HepG2 (cell line): ENCODE measurements around the gene ZMIZ2. TPM values are rescaled to one million over a fixed set of nuclear protein-coding genes. Genes with fewer than 3 reads are reported as not detected.

Source experiments
- AGO1 ChIP-seq: fragments of 200-400 bp; formaldehyde crosslinking; IDR thresholded peaks from 2 replicates; pipeline ENCODE4 v1.6.1; 2017; ENCODE audit warnings: mild to moderate bottlenecking, low read depth, low read length, moderate library complexity; ENCODE audit not compliant: poor library complexity, severe bottlenecking
- GTF3A ChIP-seq: sonication (generic); formaldehyde crosslinking; conservative IDR thresholded peaks from 2 replicates; pipeline ENCODE4 v1.4.0; 2020; ENCODE audit warnings: mild to moderate bottlenecking, missing genetic modification reagents
- HOXA3 ChIP-seq: sonication (generic); formaldehyde crosslinking; IDR thresholded peaks from 2 replicates; pipeline ENCODE4 v1.5.0; 2020; ENCODE audit warnings: missing genetic modification reagents
- MIER2 ChIP-seq: IDR thresholded peaks from 2 replicates; pipeline ENCODE4 v1.6.1; 2016; ENCODE audit warnings: missing biosample characterization, missing genetic modification reagents
- NONO ChIP-seq, 2 experiments: fragments of 450-650 bp in 1 of 2; sonication (generic) in 1 of 2; formaldehyde crosslinking in 1 of 2; IDR thresholded peaks in 1 of 2; conservative IDR thresholded peaks in 1 of 2; 2 replicates each; pipeline versions ENCODE4 v1.6.1 to v1.8.0; 2017 to 2022; ENCODE audit warnings: mild to moderate bottlenecking in 1 of 2, missing genetic modification reagents in 1 of 2, moderate library complexity in 1 of 2
- PHF8 ChIP-seq: sonication (generic); formaldehyde crosslinking; IDR thresholded peaks from 2 replicates; pipeline ENCODE4 v1.5.0; 2020; ENCODE audit warnings: missing genetic modification reagents
- SALL2 ChIP-seq: sonication (generic); formaldehyde crosslinking; IDR thresholded peaks from 2 replicates; pipeline ENCODE4 v1.8.1; 2023; ENCODE audit warnings: mild to moderate bottlenecking, missing genetic modification reagents, inconsistent platforms
- TBX2 ChIP-seq: sonication (generic); formaldehyde crosslinking; IDR thresholded peaks from 2 replicates; pipeline ENCODE4 v1.5.0; 2020; ENCODE audit warnings: missing genetic modification reagents, mild to moderate bottlenecking, borderline replicate concordance
- ZNF687 ChIP-seq: sonication (generic); formaldehyde crosslinking; IDR thresholded peaks from 2 replicates; pipeline ENCODE4 v1.5.1; 2020; ENCODE audit warnings: mild to moderate bottlenecking, missing genetic modification reagents, moderate library complexity
- ZNF780A ChIP-seq: sonication (generic); formaldehyde crosslinking; IDR thresholded peaks from 2 replicates; pipeline ENCODE4 v1.8.0; 2022; ENCODE audit warnings: mild to moderate bottlenecking, missing genetic modification reagents, moderate library complexity
- polyA plus RNA-seq, 8 experiments: library from polyadenylated mRNA; depleted of rRNA in 3 of 8; stranded (reverse) in 7 of 8; unstranded in 1 of 8; fragments of >200 nt; fragmentation: Illumina TruSeq in 4 of 8; extraction: Trizol in 4 of 8; gene quantifications; 2 replicates each; pipeline versions ENCODE4 v1.2.1 to v1.2.3, GENCODE V29; 2011 to 2016; ENCODE audit warnings: low read depth in 4 of 8, missing spikeins in 1 of 8, mixed read lengths in 1 of 8; ENCODE audit not compliant: insufficient read depth in 1 of 8
- total RNA-seq, 5 experiments: library from RNA; depleted of rRNA; stranded (reverse); fragments of >200 nt; fragmentation: Illumina TruSeq; extraction: Trizol; gene quantifications; 2 replicates each; pipeline ENCODE4 v1.2.3, GENCODE V29; 2016; ENCODE audit warnings: low read depth in 1 of 5
- TF ChIP-seq, protein P1 (sequence below): sonication (generic); formaldehyde crosslinking; IDR thresholded peaks from 2 replicates; pipeline ENCODE4 v1.4.0; 2020; ENCODE audit warnings: missing genetic modification reagents
- TF ChIP-seq, protein P2 (sequence below): sonication (generic); formaldehyde crosslinking; IDR thresholded peaks from 2 replicates; pipeline ENCODE4 v1.9.0; 2022; ENCODE audit warnings: missing genetic modification reagents, mild to moderate bottlenecking, borderline replicate concordance
- TF ChIP-seq, protein P3 (sequence below): sonication (generic); formaldehyde crosslinking; IDR thresholded peaks from 2 replicates; pipeline ENCODE4 v1.4.0; 2020; ENCODE audit warnings: low read depth, mild to moderate bottlenecking, missing genetic modification reagents
- TF ChIP-seq, protein P4 (sequence below): sonication (generic); formaldehyde crosslinking; IDR thresholded peaks from 2 replicates; pipeline ENCODE4 v1.5.1; 2020; ENCODE audit warnings: missing genetic modification reagents, mild to moderate bottlenecking, borderline replicate concordance
- TF ChIP-seq, protein P5 (sequence below): sonication (generic); formaldehyde crosslinking; IDR thresholded peaks from 2 replicates; pipeline ENCODE4 v1.5.1; 2020; ENCODE audit warnings: mild to moderate bottlenecking, moderate library complexity, missing genetic modification reagents

The ZMIZ2 gene
- total and polyA plus RNA-seq, 2 of the 13 experiments (the other 11 are each of a cell fraction or from before 2014, with no cell fraction given), result 4.9 to 7.9 TPM

- TF ChIP-seq PHF8 (CRISPR knock-in tag), result no peak
- 0 out of 2 replicates have a peak, but pooled peaks have one; percentile 5 for TF ChIP-seq TBX2 (CRISPR knock-in tag)
- TF ChIP-seq, protein P1, sequence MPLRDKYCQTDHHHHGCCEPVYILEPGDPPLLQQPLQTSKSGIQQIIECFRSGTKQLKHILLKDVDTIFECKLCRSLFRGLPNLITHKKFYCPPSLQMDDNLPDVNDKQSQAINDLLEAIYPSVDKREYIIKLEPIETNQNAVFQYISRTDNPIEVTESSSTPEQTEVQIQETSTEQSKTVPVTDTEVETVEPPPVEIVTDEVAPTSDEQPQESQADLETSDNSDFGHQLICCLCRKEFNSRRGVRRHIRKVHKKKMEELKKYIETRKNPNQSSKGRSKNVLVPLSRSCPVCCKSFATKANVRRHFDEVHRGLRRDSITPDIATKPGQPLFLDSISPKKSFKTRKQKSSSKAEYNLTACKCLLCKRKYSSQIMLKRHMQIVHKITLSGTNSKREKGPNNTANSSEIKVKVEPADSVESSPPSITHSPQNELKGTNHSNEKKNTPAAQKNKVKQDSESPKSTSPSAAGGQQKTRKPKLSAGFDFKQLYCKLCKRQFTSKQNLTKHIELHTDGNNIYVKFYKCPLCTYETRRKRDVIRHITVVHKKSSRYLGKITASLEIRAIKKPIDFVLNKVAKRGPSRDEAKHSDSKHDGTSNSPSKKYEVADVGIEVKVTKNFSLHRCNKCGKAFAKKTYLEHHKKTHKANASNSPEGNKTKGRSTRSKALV, result no peak
- TF ChIP-seq, protein P2, sequence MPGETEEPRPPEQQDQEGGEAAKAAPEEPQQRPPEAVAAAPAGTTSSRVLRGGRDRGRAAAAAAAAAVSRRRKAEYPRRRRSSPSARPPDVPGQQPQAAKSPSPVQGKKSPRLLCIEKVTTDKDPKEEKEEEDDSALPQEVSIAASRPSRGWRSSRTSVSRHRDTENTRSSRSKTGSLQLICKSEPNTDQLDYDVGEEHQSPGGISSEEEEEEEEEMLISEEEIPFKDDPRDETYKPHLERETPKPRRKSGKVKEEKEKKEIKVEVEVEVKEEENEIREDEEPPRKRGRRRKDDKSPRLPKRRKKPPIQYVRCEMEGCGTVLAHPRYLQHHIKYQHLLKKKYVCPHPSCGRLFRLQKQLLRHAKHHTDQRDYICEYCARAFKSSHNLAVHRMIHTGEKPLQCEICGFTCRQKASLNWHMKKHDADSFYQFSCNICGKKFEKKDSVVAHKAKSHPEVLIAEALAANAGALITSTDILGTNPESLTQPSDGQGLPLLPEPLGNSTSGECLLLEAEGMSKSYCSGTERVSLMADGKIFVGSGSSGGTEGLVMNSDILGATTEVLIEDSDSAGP (CRISPR knock-in tag), result 0 out of 2 replicates have a peak, but pooled peaks have one; percentile 14
- TF ChIP-seq ZNF780A (CRISPR knock-in tag), result no peak
- TF ChIP-seq, protein P3, sequence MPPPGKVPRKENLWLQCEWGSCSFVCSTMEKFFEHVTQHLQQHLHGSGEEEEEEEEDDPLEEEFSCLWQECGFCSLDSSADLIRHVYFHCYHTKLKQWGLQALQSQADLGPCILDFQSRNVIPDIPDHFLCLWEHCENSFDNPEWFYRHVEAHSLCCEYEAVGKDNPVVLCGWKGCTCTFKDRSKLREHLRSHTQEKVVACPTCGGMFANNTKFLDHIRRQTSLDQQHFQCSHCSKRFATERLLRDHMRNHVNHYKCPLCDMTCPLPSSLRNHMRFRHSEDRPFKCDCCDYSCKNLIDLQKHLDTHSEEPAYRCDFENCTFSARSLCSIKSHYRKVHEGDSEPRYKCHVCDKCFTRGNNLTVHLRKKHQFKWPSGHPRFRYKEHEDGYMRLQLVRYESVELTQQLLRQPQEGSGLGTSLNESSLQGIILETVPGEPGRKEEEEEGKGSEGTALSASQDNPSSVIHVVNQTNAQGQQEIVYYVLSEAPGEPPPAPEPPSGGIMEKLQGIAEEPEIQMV (CRISPR knock-in tag), result no peak
- TF ChIP-seq MIER2 (CRISPR knock-in tag), result no peak
- TF ChIP-seq, protein P4, sequence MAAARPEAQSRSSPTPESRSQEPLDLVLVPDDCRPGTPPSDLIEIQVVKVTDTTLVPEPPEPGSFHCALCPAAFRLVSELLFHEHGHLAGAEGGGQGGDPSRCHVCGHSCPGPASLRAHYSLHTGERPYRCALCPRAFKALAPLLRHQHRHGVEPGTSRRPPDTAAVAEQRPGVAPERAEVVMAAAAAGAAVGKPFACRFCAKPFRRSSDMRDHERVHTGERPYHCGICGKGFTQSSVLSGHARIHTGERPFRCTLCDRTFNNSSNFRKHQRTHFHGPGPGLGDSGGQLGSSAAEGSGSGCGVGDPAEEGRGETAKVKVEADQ (CRISPR knock-in tag), result no peak
- no peak for TF ChIP-seq GTF3A (CRISPR knock-in tag)
- TF ChIP-seq, protein P5, sequence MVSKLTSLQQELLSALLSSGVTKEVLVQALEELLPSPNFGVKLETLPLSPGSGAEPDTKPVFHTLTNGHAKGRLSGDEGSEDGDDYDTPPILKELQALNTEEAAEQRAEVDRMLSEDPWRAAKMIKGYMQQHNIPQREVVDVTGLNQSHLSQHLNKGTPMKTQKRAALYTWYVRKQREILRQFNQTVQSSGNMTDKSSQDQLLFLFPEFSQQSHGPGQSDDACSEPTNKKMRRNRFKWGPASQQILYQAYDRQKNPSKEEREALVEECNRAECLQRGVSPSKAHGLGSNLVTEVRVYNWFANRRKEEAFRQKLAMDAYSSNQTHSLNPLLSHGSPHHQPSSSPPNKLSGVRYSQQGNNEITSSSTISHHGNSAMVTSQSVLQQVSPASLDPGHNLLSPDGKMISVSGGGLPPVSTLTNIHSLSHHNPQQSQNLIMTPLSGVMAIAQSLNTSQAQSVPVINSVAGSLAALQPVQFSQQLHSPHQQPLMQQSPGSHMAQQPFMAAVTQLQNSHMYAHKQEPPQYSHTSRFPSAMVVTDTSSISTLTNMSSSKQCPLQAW, result no peak
- TF ChIP-seq HOXA3 (CRISPR knock-in tag), result no peak
- no peak for TF ChIP-seq NONO (IDR thresholded peaks at IDR 0.05)
- peak; percentile 12; the same call in 1 of the 2 replicates for TF ChIP-seq NONO (CRISPR knock-in tag; conservative IDR thresholded peaks at IDR 0.05)
- TF ChIP-seq SALL2 (CRISPR knock-in tag), result no peak
- peak; percentile 68 for TF ChIP-seq AGO1
- peak; percentile 38; the same call in 1 of the 2 replicates for TF ChIP-seq ZNF687 (CRISPR knock-in tag)
Measured at GRCh38 chr7:44768628-44769371, 20.2 kb downstream of the ZMIZ2 start (continued).
